GM03348 (cell line): ENCODE results near the gene ARAP3.

Experiments
- DNase-seq: peaks from one replicate; pipeline ENCODE4 v3.0.0; 2012; ENCODE audit warnings: low spot score

ARAP3 gene

GRCh38 chr5:141672071-141672840 is 9.8 kb downstream of the ARAP3 start:
- no peak for DNase-seq

GRCh38 chr5:141669520-141669919 is 12.5 kb downstream of the ARAP3 start:
- DNase-seq: no peak

GRCh38 chr5:141668601-141669265 is 13.3 kb downstream of the ARAP3 start:
- DNase-seq: no peak

GRCh38 chr5:141665995-141666940 is 15.8 kb downstream of the ARAP3 start:
- DNase-seq: no peak

- peak; percentile 88 for DNase-seq
Observed at GRCh38 chr5:141664733-141665461, 17.1 kb downstream of the ARAP3 start.

GRCh38 chr5:141663506-141663905 is 18.5 kb downstream of the ARAP3 start:
- no peak for DNase-seq

GRCh38 chr5:141662028-141662427 is 20.0 kb downstream of the ARAP3 start:
- no peak for DNase-seq

GRCh38 chr5:141657937-141658545 is 24.0 kb downstream of the ARAP3 start:
- DNase-seq: peak; percentile 68

GRCh38 chr5:141657404-141657803 is 24.6 kb downstream of the ARAP3 start:
- no peak for DNase-seq

GRCh38 chr5:141656396-141656795 is 25.6 kb downstream of the ARAP3 start:
- DNase-seq: no peak

- no peak for DNase-seq
Observed at GRCh38 chr5:141655020-141655419, 27.0 kb downstream of the ARAP3 start.

- DNase-seq: peak; percentile 82
Observed at GRCh38 chr5:141654298-141654697, 27.7 kb downstream of the ARAP3 start.

GRCh38 chr5:141651728-141652105 is 30.3 kb downstream of the ARAP3 start:
- DNase-seq: no peak

GRCh38 chr5:141650851-141651727 is 30.9 kb downstream of the ARAP3 start, which contains the start of gene FCHSD1:
Gene FCHSD1, minus strand, starts transcription at chr5:141651418. Its CDS starts 50 bp downstream, at chr5:141651368.
- peak; percentile 99 for DNase-seq

- no peak for DNase-seq
Observed at GRCh38 chr5:141649972-141650371, 32.1 kb downstream of the ARAP3 start.

GRCh38 chr5:141649056-141649688 is 32.9 kb downstream of the ARAP3 start:
- no peak for DNase-seq

- no peak for DNase-seq
Observed at GRCh38 chr5:141647851-141648250, 34.2 kb downstream of the ARAP3 start.

GRCh38 chr5:141647242-141647641 is 34.8 kb downstream of the ARAP3 start:
- DNase-seq: no peak

- DNase-seq: no peak
Observed at GRCh38 chr5:141646026-141646425, 36.0 kb downstream of the ARAP3 start.
